SK-N-SH (cell line): ENCODE data around the gene SLC2A3. TPM values are rescaled to one million over a fixed set of nuclear protein-coding genes. Genes with fewer than 3 reads are reported as not detected.
A peak's percentile ranks its signal among the peaks of the same experiment; 100 is the strongest.

ENCODE experiments used
- CTCF ChIA-PET: fragments of 300-600, 350-600 bp; formaldehyde crosslinking; extraction: SDS; loops from one replicate; lab custom pipeline; 2021; lab: Yijun Ruan, JAX
- POLR2A ChIA-PET: fragments of 350-600 bp; sonication (Branson Sonifier 250); formaldehyde crosslinking; extraction: SDS; loops from one replicate; lab custom pipeline; 2020; ENCODE audit warnings: antibody characterized with exemption, inconsistent platforms; lab: Yijun Ruan, JAX
- DNase-seq: peaks from one replicate; pipeline ENCODE4 v3.0.0; 2012
- H2AFZ ChIP-seq: fragments of 200-600 bp; sonication (generic); 2 replicates; pipeline ENCODE4 v1.8.1; 2016; ENCODE audit warnings: antibody characterized with exemption, mild to moderate bottlenecking, low read depth
- H3F3A ChIP-seq: fragments of 200-600 bp; sonication (generic); replicated peaks from 2 replicates; pipeline ENCODE3; 2016; ENCODE audit warnings: antibody characterized with exemption, mild to moderate bottlenecking; ENCODE audit not compliant: insufficient read depth
- H3K27ac ChIP-seq, 2 experiments: fragments of 200-500 bp in 1 of 2; fragments of 200-600 bp in 1 of 2; sonication (Bioruptor generic) in 1 of 2; sonication (generic), shearing (Covaris generic) in 1 of 2; 2 replicates each; pipeline versions ENCODE4 v1.5.1 to v1.6.1; 2014 to 2016; ENCODE audit warnings: low read depth in 2 of 2, inconsistent platforms in 1 of 2, low read length in 1 of 2, mild to moderate bottlenecking in 1 of 2, mixed read lengths in 1 of 2
- H3K27me3 ChIP-seq: fragments of 200-600 bp; sonication (generic), shearing (Covaris generic); 2 replicates; pipeline ENCODE4 v1.6.1; 2016; ENCODE audit warnings: mixed run types; ENCODE audit not compliant: insufficient read depth
- H3K36me3 ChIP-seq, 2 experiments: fragments of 200-500 bp in 1 of 2; fragments of 200-600 bp in 1 of 2; sonication (Bioruptor generic) in 1 of 2; sonication (generic) in 1 of 2; replicated peaks in 1 of 2; 2 replicates each; pipeline versions ENCODE3 to v1.5.1; 2014 to 2016; ENCODE audit warnings: low read length in 1 of 2, mild to moderate bottlenecking in 1 of 2; ENCODE audit not compliant: insufficient read depth in 2 of 2, control insufficient read depth in 1 of 2
- H3K4me1 ChIP-seq, 2 experiments: fragments of 200-500 bp in 1 of 2; fragments of 200-600 bp in 1 of 2; sonication (Bioruptor generic) in 1 of 2; sonication (generic), shearing (Covaris generic) in 1 of 2; 2 replicates each; pipeline versions ENCODE4 v1.5.1 to v1.6.1; 2014 to 2016; ENCODE audit warnings: low read depth in 1 of 2, low read length in 1 of 2, mixed run types in 1 of 2; ENCODE audit not compliant: insufficient read depth in 2 of 2, control insufficient read depth in 1 of 2
- H3K4me2 ChIP-seq: fragments of 200-600 bp; sonication (generic), shearing (Covaris generic); 2 replicates; pipeline ENCODE4 v1.6.1; 2017; ENCODE audit warnings: mixed run types
- H3K4me3 ChIP-seq, 2 experiments: fragments of 200-500 bp in 1 of 2; fragments of 200-600 bp in 1 of 2; sonication (Bioruptor generic) in 1 of 2; sonication (generic), shearing (Covaris generic) in 1 of 2; 2 replicates each; pipeline versions ENCODE4 v1.5.1 to v1.8.1; 2014 to 2016; ENCODE audit warnings: low read depth in 2 of 2, inconsistent platforms in 1 of 2, low read length in 1 of 2, mild to moderate bottlenecking in 1 of 2, mixed read lengths in 1 of 2, moderate library complexity in 1 of 2
- H3K79me2 ChIP-seq: fragments of 200-600 bp; sonication (generic); 2 replicates; pipeline ENCODE4 v1.8.1; 2017; ENCODE audit warnings: mild to moderate bottlenecking; ENCODE audit not compliant: insufficient read depth
- H3K9ac ChIP-seq: fragments of 200-600 bp; sonication (generic); 2 replicates; pipeline ENCODE4 v1.6.1; 2017; ENCODE audit warnings: mixed run types
- H3K9me2 ChIP-seq: fragments of 200-600 bp; sonication (generic); 2 replicates; pipeline ENCODE4 v1.6.1; 2017; ENCODE audit warnings: mixed run types
- H3K9me3 ChIP-seq: fragments of 200-600 bp; sonication (generic); 2 replicates; pipeline ENCODE4 v1.6.1; 2017; ENCODE audit warnings: mixed run types, mild to moderate bottlenecking, moderate library complexity
- H4K20me1 ChIP-seq: fragments of 200-600 bp; sonication (generic); 2 replicates; pipeline ENCODE4 v1.6.1; 2017; ENCODE audit warnings: mild to moderate bottlenecking, mixed run types; ENCODE audit not compliant: insufficient read depth
- CHD2 ChIP-seq: fragments of 150-350 bp; IDR thresholded peaks from 2 replicates; pipeline ENCODE4 v1.6.1; 2018; ENCODE audit warnings: low read length; ENCODE audit not compliant: partially characterized antibody
- CTCF ChIP-seq: fragments of 200-600 bp; sonication (generic); IDR thresholded peaks from 2 replicates; pipeline ENCODE4 v1.6.1; 2017; ENCODE audit warnings: antibody characterized with exemption, mild to moderate bottlenecking, moderate library complexity
- ELF1 ChIP-seq: IDR thresholded peaks from 2 replicates; pipeline ENCODE4 v1.4.0; 2012
- FOSL2 ChIP-seq: IDR thresholded peaks from 2 replicates; pipeline ENCODE4 v1.4.0; 2012; ENCODE audit warnings: low read depth, mild to moderate bottlenecking, moderate library complexity, borderline replicate concordance
- FOXM1 ChIP-seq: IDR thresholded peaks from 2 replicates; pipeline ENCODE4 v1.4.0; 2012; ENCODE audit warnings: low read depth, mild to moderate bottlenecking
- MAX ChIP-seq: IDR thresholded peaks from 2 replicates; pipeline ENCODE4 v1.4.0; 2012; ENCODE audit warnings: low read depth
- NFIC ChIP-seq: IDR thresholded peaks from 2 replicates; pipeline ENCODE4 v1.4.0; 2012; ENCODE audit warnings: borderline replicate concordance
- RAD21 ChIP-seq: IDR thresholded peaks from 2 replicates; pipeline ENCODE4 v1.6.1; 2012; ENCODE audit warnings: mild to moderate bottlenecking, low read length
- RFX5 ChIP-seq: IDR thresholded peaks from 2 replicates; pipeline ENCODE4 v1.6.1; 2012; ENCODE audit warnings: mild to moderate bottlenecking, improper control_type of control experiment, low read length
- SMC3 ChIP-seq: IDR thresholded peaks from 2 replicates; pipeline ENCODE4 v1.6.1; 2012; ENCODE audit warnings: low read depth, low read length, improper control_type of control experiment
- YY1 ChIP-seq: IDR thresholded peaks from 2 replicates; pipeline ENCODE4 v1.4.0; 2012; ENCODE audit warnings: low read depth, mild to moderate bottlenecking
- WGBS: methylation state at CpG from one replicate; pipeline ENCODE4 v1.1.6; 2017; ENCODE audit warnings: low lambda C conversion rate; 5-methylcytosine and 5-hydroxymethylcytosine counted together
- polyA plus RNA-seq, 3 experiments: library from polyadenylated mRNA; depleted of rRNA; stranded (reverse); fragments of >200 nt; gene quantifications; 2 replicates each; pipeline ENCODE4 v1.2.3, GENCODE V29; 2012

The SLC2A3 gene
- polyA plus RNA-seq, 1 of the 3 experiments (the other 2 are of a cell fraction) = 26.6 TPM

GRCh38 chr12:7940906-7941305, 4.9 kb upstream of the SLC2A3 start:
- no peak for DNase-seq
- Histone ChIP-seq H4K20me1 (no peaks in the 10 kb centered on the region), H3K4me1 (peaks cover 0 to 8% of the 10 kb centered on the region in 2 experiments; a peak in 1 of 4 replicates), H2AFZ (no peak overlapping the region), H3K9me3 (no peaks in the 10 kb centered on the region), H3K79me2 (peaks cover under 1% of the 10 kb centered on the region; the same call in 1 of the 2 replicates), H3K4me3 (no peak overlapping the region), H3K36me3 (no peaks in the 10 kb centered on the region), H3K9me2 (no peaks in the 10 kb centered on the region), H3K9ac (no peak overlapping the region), H3F3A (peaks cover 8% of the 10 kb centered on the region), H3K27ac (no peak overlapping the region), H3K4me2 (no peak overlapping the region), H3K27me3 (no peaks in the 10 kb centered on the region)
- ChIA-PET CTCF (no interaction called here), POLR2A (no interaction called here)
- TF ChIP-seq SMC3 = no peak
- TF ChIP-seq MAX = no peak
- no peak for TF ChIP-seq RFX5
- TF ChIP-seq RAD21 = no peak
- TF ChIP-seq YY1 = no peak
- no peak for TF ChIP-seq FOXM1
- TF ChIP-seq CHD2 = no peak
- 68% methylated on average over 2 of the region's 2 CpGs for WGBS

GRCh38 chr12:7937833-7938506, 2.0 kb upstream of the SLC2A3 start:
- Histone ChIP-seq H3K9me3 (no peaks in the 10 kb centered on the region), H3K27me3 (no peaks in the 10 kb centered on the region), H3F3A (peaks cover 17% of the 10 kb centered on the region), H3K9ac (peak overlapping the region; percentile 34; the same call in 1 of the 2 replicates), H3K27ac (peak overlapping the region; percentile 24 to 68; a peak in 3 of 4 replicates), H3K4me1 (peaks cover 0 to 8% of the 10 kb centered on the region in 2 experiments; a peak in 1 of 4 replicates), H4K20me1 (no peaks in the 10 kb centered on the region), H3K4me2 (peak overlapping the region; percentile 57; the same call in 1 of the 2 replicates), H3K79me2 (peaks cover 25% of the 10 kb centered on the region), H3K36me3 (no peaks in the 10 kb centered on the region), H3K4me3 (no peak overlapping the region), H2AFZ (peak overlapping the region; percentile 97), H3K9me2 (no peaks in the 10 kb centered on the region)
- 19% methylated on average over 4 of the region's 4 CpGs for whole genome bisulfite sequencing
- DNase-seq = no peak
- TF ChIP-seq FOSL2 (no peak), CHD2 (no peak), CTCF (peak; percentile 40), NFIC (no peak), ELF1 (no peak)
- POLR2A ChIA-PET = no interaction called here
- CTCF ChIA-PET = interaction anchor here (0.9 to 1.3 kb wide), 3 partner anchors 12 to 57 kb away, joined by 3 to 4 read pairs (median 3); no protein-coding TSS in a partner anchor
